Suprapubic skin (tissue), 4 donors: Measurements from ENCODE around the gene HSPB8. TPM values are rescaled to one million over a fixed set of nuclear protein-coding genes. Genes with fewer than 3 reads are reported as not detected.

Experiments
- DNase-seq, 2 donors: peaks; one replicate each; pipeline ENCODE4 v3.0.0-alpha.2; 2019; ENCODE audit warnings: low spot score in 2 of 2
- H3K27ac ChIP-seq: fragments of 200-600 bp; sonication (generic); one replicate; pipeline ENCODE4 v1.5.1; 2019
- H3K27me3 ChIP-seq: fragments of 200-600 bp; sonication (generic); one replicate; pipeline ENCODE4 v1.5.1; 2019
- H3K36me3 ChIP-seq: fragments of 200-600 bp; sonication (generic); one replicate; pipeline ENCODE4 v1.5.1; 2019
- H3K4me1 ChIP-seq: fragments of 200-600 bp; sonication (generic); one replicate; pipeline ENCODE4 v1.5.1; 2019
- H3K4me3 ChIP-seq: fragments of 200-600 bp; sonication (generic); one replicate; pipeline ENCODE4 v1.5.1; 2019; ENCODE audit warnings: mild to moderate bottlenecking
- H3K9me3 ChIP-seq: fragments of 200-600 bp; sonication (generic); one replicate; pipeline ENCODE4 v1.5.1; 2019
- CTCF ChIP-seq, 2 donors: fragments of 200-600 bp in 1 of 2; fragments of 450-650 bp in 1 of 2; sonication (generic) in 1 of 2; IDR thresholded peaks; one replicate each; pipeline ENCODE4 v1.5.1; 2016 to 2019; ENCODE audit warnings: antibody characterized with exemption in 2 of 2, mild to moderate bottlenecking in 1 of 2, moderate library complexity in 1 of 2
- EP300 ChIP-seq: sonication (generic); formaldehyde crosslinking; IDR thresholded peaks from one replicate; pipeline ENCODE4 v1.6.1; 2017; ENCODE audit warnings: antibody characterized with exemption
- POLR2A ChIP-seq, 2 donors: fragments of 450-650 bp; IDR thresholded peaks; one replicate each; pipeline ENCODE4 v1.6.1; 2017; ENCODE audit warnings: antibody characterized with exemption in 2 of 2, mild to moderate bottlenecking in 2 of 2, moderate library complexity in 2 of 2
- POLR2AphosphoS5 ChIP-seq, 3 donors: sonication (generic); formaldehyde crosslinking; IDR thresholded peaks; one replicate each; pipeline ENCODE4 v1.6.1; 2017; ENCODE audit warnings: antibody characterized with exemption in 3 of 3
- WGBS: methylation state at CpG from one replicate; pipeline ENCODE4 v1.1.5; 2018; 5-methylcytosine and 5-hydroxymethylcytosine counted together
- total RNA-seq, 4 donors: library from RNA; depleted of rRNA; stranded (reverse); fragments of >200 nt; gene quantifications; one replicate each; pipeline ENCODE4 v1.1.0, GENCODE V29; 2016

The HSPB8 gene
- total RNA-seq, 4 donors from 2014 or later: 28.1 to 126 (median 73.1) TPM

- WGBS: 72% methylated on average over 5 of the region's 5 CpGs
Observed at GRCh38 chr12:119182701-119183493, 4.2 kb downstream of the HSPB8 start.

GRCh38 chr12:119183942-119184695 lies 5.4 kb downstream of the HSPB8 start:
- no peak for DNase-seq
- 81% methylated on average over 9 of the region's 9 CpGs for WGBS
- no peaks in the 10 kb centered on the region for H3K9me3 ChIP-seq
- H3K4me1 ChIP-seq: peaks cover 31% of the 10 kb centered on the region
- no peak for TF ChIP-seq POLR2A (IDR thresholded peaks at IDR 0.05)
- TF ChIP-seq CTCF (IDR thresholded peaks at IDR 0.05): no peak
- TF ChIP-seq POLR2AphosphoS5 (IDR thresholded peaks at IDR 0.05): no peak
- no peak for TF ChIP-seq EP300
- no peaks in the 10 kb centered on the region for H3K27me3 ChIP-seq
- H3K4me3 ChIP-seq: no peak overlapping the region
- H3K27ac ChIP-seq: no peak overlapping the region
- H3K36me3 ChIP-seq: peaks cover 5% of the 10 kb centered on the region

More at GRCh38 chr12:119182701-119183493, 4.2 kb downstream of the HSPB8 start:
- Histone ChIP-seq H3K4me1 (peaks cover 43% of the 10 kb centered on the region), H3K27ac (peak overlapping the region; percentile 32), H3K27me3 (no peaks in the 10 kb centered on the region), H3K9me3 (no peaks in the 10 kb centered on the region), H3K36me3 (peaks cover 4% of the 10 kb centered on the region), H3K4me3 (no peak overlapping the region)
- no peak for DNase-seq
- TF ChIP-seq POLR2AphosphoS5 (IDR thresholded peaks at IDR 0.05): no peak
- no peak for TF ChIP-seq CTCF (IDR thresholded peaks at IDR 0.05)
- TF ChIP-seq POLR2A (IDR thresholded peaks at IDR 0.05): no peak
- TF ChIP-seq EP300: no peak

GRCh38 chr12:119195256-119195655 lies 16.5 kb downstream of the HSPB8 start:
- no peak for DNase-seq
- Histone ChIP-seq H3K4me3 (no peak overlapping the region), H3K36me3 (peaks cover 17% of the 10 kb centered on the region), H3K9me3 (no peaks in the 10 kb centered on the region), H3K27me3 (no peaks in the 10 kb centered on the region), H3K27ac (no peak overlapping the region), H3K4me1 (no peaks in the 10 kb centered on the region)
- no peak for TF ChIP-seq EP300
- TF ChIP-seq CTCF (IDR thresholded peaks at IDR 0.05): no peak
- no peak for TF ChIP-seq POLR2AphosphoS5 (IDR thresholded peaks at IDR 0.05)
- TF ChIP-seq POLR2A (IDR thresholded peaks at IDR 0.05): no peak
- 95% methylated on average over 14 of the region's 16 CpGs for WGBS

GRCh38 chr12:119198440-119198839 lies 19.7 kb downstream of the HSPB8 start:
- DNase-seq: no peak
- Histone ChIP-seq H3K27me3 (no peaks in the 10 kb centered on the region), H3K27ac (no peak overlapping the region), H3K36me3 (peaks cover 15% of the 10 kb centered on the region), H3K9me3 (no peaks in the 10 kb centered on the region), H3K4me1 (no peaks in the 10 kb centered on the region), H3K4me3 (no peak overlapping the region)
- 96% methylated on average over 2 of the region's 2 CpGs for WGBS
- TF ChIP-seq POLR2A (IDR thresholded peaks at IDR 0.05) (no peak), POLR2AphosphoS5 (IDR thresholded peaks at IDR 0.05) (no peak), CTCF (IDR thresholded peaks at IDR 0.05) (no peak), EP300 (no peak)

- H3K27ac ChIP-seq: no peak overlapping the region
- no peaks in the 10 kb centered on the region for H3K27me3 ChIP-seq
- 96% methylated on average over 4 of the region's 4 CpGs for WGBS
- H3K4me3 ChIP-seq: no peak overlapping the region
- H3K9me3 ChIP-seq: no peaks in the 10 kb centered on the region
- DNase-seq: no peak
- no peak for TF ChIP-seq POLR2A (IDR thresholded peaks at IDR 0.05)
- no peak for TF ChIP-seq CTCF (IDR thresholded peaks at IDR 0.05)
- TF ChIP-seq EP300: no peak
- TF ChIP-seq POLR2AphosphoS5 (IDR thresholded peaks at IDR 0.05): no peak
- H3K36me3 ChIP-seq: no peaks in the 10 kb centered on the region
- no peaks in the 10 kb centered on the region for H3K4me1 ChIP-seq
Observed at GRCh38 chr12:119200601-119201000, 21.9 kb downstream of the HSPB8 start.
